K562 (cell line): ENCODE measurements around the gene LZTR1. TPM values are rescaled to one million over a fixed set of nuclear protein-coding genes. Genes with fewer than 3 reads are reported as not detected.

Experiments used
- ETV1 ChIP-seq: fragments of 450-650 bp; conservative IDR thresholded peaks from 2 replicates; pipeline ENCODE4 v1.6.1; 2016; ENCODE audit warnings: missing genetic modification characterization, control low read depth, low read depth, missing compliant biosample characterization
- HNRNPLL ChIP-seq: fragments of 200-400 bp; formaldehyde crosslinking; IDR thresholded peaks from 2 replicates; pipeline ENCODE4 v1.6.1; 2017; ENCODE audit warnings: low read length, low read depth, mild to moderate bottlenecking; ENCODE audit not compliant: poor library complexity, severe bottlenecking
- MAZ ChIP-seq, 2 experiments: fragments of 450-650 bp in 1 of 2; sonication (generic) in 1 of 2; formaldehyde crosslinking; IDR thresholded peaks in 1 of 2; conservative IDR thresholded peaks in 1 of 2; 2 replicates each; pipeline versions ENCODE4 v1.4.0 to v1.5.0; 2020; ENCODE audit warnings: mild to moderate bottlenecking in 1 of 2, missing genetic modification reagents in 1 of 2
- MCM2 ChIP-seq: fragments of 450-650 bp; IDR thresholded peaks from 2 replicates; pipeline ENCODE4 v1.6.1; 2017; ENCODE audit warnings: low read depth, mild to moderate bottlenecking
- RCOR1 ChIP-seq, 2 experiments: IDR thresholded peaks; 2 replicates each; pipeline ENCODE4 v1.6.1; 2012; ENCODE audit warnings: low read depth in 2 of 2, low read length in 2 of 2, borderline replicate concordance in 1 of 2, improper control_type of control experiment in 1 of 2
- ZBTB7A ChIP-seq: IDR thresholded peaks from 2 replicates; pipeline ENCODE4 v1.6.1; 2011; ENCODE audit warnings: low read depth, mild to moderate bottlenecking, low read length, moderate library complexity, borderline replicate concordance; ENCODE audit not compliant: control insufficient read depth
- ZC3H4 ChIP-seq: sonication (generic); formaldehyde crosslinking; IDR thresholded peaks from 2 replicates; pipeline ENCODE4 v1.9.0; 2021; ENCODE audit warnings: missing genetic modification reagents, borderline replicate concordance
- ZNF395 ChIP-seq: fragments of 200-800 bp; sonication (Bioruptor generic); IDR thresholded peaks from 2 replicates; pipeline ENCODE4 v1.6.1; 2017; ENCODE audit warnings: missing genetic modification characterization, missing compliant biosample characterization
- ZNF41 ChIP-seq: fragments of 250-450 bp; sonication (Bioruptor Pico); conservative IDR thresholded peaks from 2 replicates; pipeline ENCODE4 v1.4.0; 2020; ENCODE audit warnings: mild to moderate bottlenecking
- ZNF830 ChIP-seq: fragments of 250-450 bp; sonication (Bioruptor Pico); IDR thresholded peaks from 2 replicates; pipeline ENCODE4 v1.5.0; 2021; ENCODE audit warnings: mild to moderate bottlenecking
- polyA plus RNA-seq, 8 experiments: library from polyadenylated mRNA; depleted of rRNA in 4 of 8; stranded (reverse) in 5 of 8; unstranded in 3 of 8; fragments of >200 nt; fragmentation: Nextera tagmentation in 2 of 8; fragmentation: Illumina TruSeq in 1 of 8; extraction: Ambion mirVana in 2 of 8; extraction: Trizol in 1 of 8; gene quantifications; 2 replicates each; pipeline versions ENCODE4 v1.2.1 to v1.2.3, GENCODE V29; 2011 to 2014; ENCODE audit warnings: inconsistent platforms in 1 of 8, missing spikeins in 1 of 8
- total RNA-seq, 7 experiments: library from RNA; depleted of rRNA in 6 of 7; stranded (reverse); fragments of >200 nt in 6 of 7; fragmentation: Illumina TruSeq in 2 of 7; extraction: Trizol in 2 of 7; gene quantifications; 2 replicates each; pipeline versions ENCODE4 v1.2.1 to v1.2.3, GENCODE V29; 2011 to 2021; ENCODE audit warnings: low replicate concordance in 1 of 7

The LZTR1 gene
- total and polyA plus RNA-seq, 9 of the 15 experiments (the other 6 are each of a cell fraction or from before 2014, with no cell fraction given), result 2.2 to 135 (median 63.0) TPM

- no peak for TF ChIP-seq ZBTB7A
- peak in 1 of 2 experiments; percentile 25; a peak in 1 of 4 replicates for TF ChIP-seq MAZ (CRISPR knock-in tag; conservative IDR thresholded peaks at IDR 0.05 in 1 of 2, IDR thresholded peaks at IDR 0.05 in 1 of 2)
- TF ChIP-seq ZNF41 (CRISPR knock-in tag), result no peak
- peak; percentile 16 for TF ChIP-seq HNRNPLL
- TF ChIP-seq ZC3H4 (CRISPR knock-in tag), result no peak
- no peak for TF ChIP-seq MCM2
- peak; percentile 65 for TF ChIP-seq ETV1
- peak; percentile 68; the same call in 1 of the 2 replicates for TF ChIP-seq ZNF830
- TF ChIP-seq RCOR1 (IDR thresholded peaks at IDR 0.05; ENCODE audit: borderline replicate concordance in 1 of 2, low read depth in 2 of 2, low read length in 2 of 2), result peak in 1 of 2 experiments; percentile 66; a peak in 1 of 4 replicates
- TF ChIP-seq ZNF395 (CRISPR knock-in tag), result 0 out of 2 replicates have a peak, but pooled peaks have one; percentile 20
These were observed 63.0 kb downstream of the LZTR1 start (continued) for GRCh38 chr22:21044931-21045584.
